ENCODE data around the gene FBXW9. TPM values are rescaled to one million over a fixed set of nuclear protein-coding genes. Genes with fewer than 3 reads are reported as not detected.
A peak's percentile ranks its signal among the peaks of the same experiment; 100 is the strongest.
"Not testable (repeated sequence)": the region's sequence is repeated elsewhere in the genome, so short reads cannot be mapped to it uniquely, and the experiment has no call there.

The FBXW9 gene
- total RNA-seq, 1 donor from 2014 or later, result 4.0 TPM

- Histone ChIP-seq H3K27me3 (no peaks in the 10 kb centered on the region), H3K27ac (no peak overlapping the region), H4K20me1 (ENCODE audit: low read depth) (peaks cover 34% of the 10 kb centered on the region), H3K4me1 (peaks cover 12% of the 10 kb centered on the region), H3K9ac (no peak overlapping the region), H3K4me3 (no peak overlapping the region), H3K4me2 (no peak overlapping the region), H3K9me3 (ENCODE audit: low read depth) (no peaks in the 10 kb centered on the region), H2AFZ (replicated peaks) (no peak overlapping the region), H3K36me3 (no peaks in the 10 kb centered on the region), H3K79me2 (ENCODE audit: low read depth) (peaks cover 45% of the 10 kb centered on the region), H3F3A (ENCODE audit: low read depth) (peaks cover 36% of the 10 kb centered on the region)
- TF ChIP-seq EZH2phosphoT487 (IDR thresholded peaks at IDR 0.05) (no peak), EZH2 (IDR thresholded peaks at IDR 0.05) (no peak), CTCF (IDR thresholded peaks at IDR 0.05) (no peak)
- Mint-ChIP-seq H3K4me1 (peaks cover 19% of the 10 kb centered on the region), H3K36me3 (peaks cover 18% of the 10 kb centered on the region), H3K27ac (no peak overlapping the region), H3K27me3 (ENCODE audit: insufficient read depth, low read depth) (peaks cover 3% of the 10 kb centered on the region), H3K9me3 (no peaks in the 10 kb centered on the region), H3K4me3 (no peak overlapping the region)
- no peak for DNase-seq (ENCODE audit: low spot score)
These were observed 33.6 kb upstream of the FBXW9 start for GRCh38 chr19:12730064-12730463.

DNA sequence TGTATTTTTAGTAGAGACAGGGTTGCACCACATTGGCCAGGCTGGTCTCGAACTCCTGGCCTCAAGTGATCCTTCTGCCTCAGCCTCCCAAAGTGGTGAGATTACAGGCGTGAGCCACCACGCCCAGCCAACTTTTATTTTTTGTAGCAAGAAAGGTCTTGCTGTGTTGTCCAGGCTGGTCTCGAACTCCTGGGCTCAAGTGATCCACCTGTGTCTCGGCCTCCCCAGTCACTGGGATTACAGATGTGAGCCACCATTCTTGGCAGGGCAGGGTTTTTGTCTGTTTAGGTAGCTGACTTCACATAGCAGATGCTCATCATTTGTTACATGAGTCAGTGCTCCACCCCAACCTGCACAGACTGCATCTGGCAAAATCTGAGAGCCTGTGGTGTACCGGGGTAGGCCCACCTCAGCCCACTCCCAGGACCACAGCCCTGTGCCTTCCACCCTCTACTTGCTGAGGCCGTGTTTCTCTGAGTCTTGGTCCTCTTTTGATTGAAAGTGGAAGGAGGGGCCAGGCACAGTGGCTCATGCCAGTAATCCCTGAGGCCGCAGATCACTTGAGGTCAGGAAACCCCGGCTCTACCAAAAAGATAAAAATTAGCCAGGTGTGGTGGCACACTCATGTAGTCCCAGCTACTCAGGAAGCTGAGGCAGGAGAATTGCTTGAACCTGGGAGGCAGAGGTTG lies 31.5 kb upstream of the FBXW9 start:
- Mint-ChIP-seq H3K36me3 (peaks cover 18% of the 10 kb centered on the region), H3K4me1 (peaks cover 18% of the 10 kb centered on the region), H3K4me3 (no peak overlapping the region), H3K27me3 (ENCODE audit: insufficient read depth, low read depth) (peaks cover 5% of the 10 kb centered on the region), H3K27ac (no peak overlapping the region), H3K9me3 (no peaks in the 10 kb centered on the region)
- Histone ChIP-seq H3K4me3 (no peak overlapping the region), H3F3A (ENCODE audit: low read depth) (peaks cover 42% of the 10 kb centered on the region), H3K27ac (no peak overlapping the region), H2AFZ (replicated peaks) (no peak overlapping the region), H3K4me1 (peaks cover 8% of the 10 kb centered on the region), H3K27me3 (no peaks in the 10 kb centered on the region), H3K4me2 (no peak overlapping the region), H3K9ac (no peak overlapping the region), H3K9me3 (ENCODE audit: low read depth) (no peaks in the 10 kb centered on the region), H3K79me2 (ENCODE audit: low read depth) (peaks cover 45% of the 10 kb centered on the region), H4K20me1 (ENCODE audit: low read depth) (peaks cover 22% of the 10 kb centered on the region), H3K36me3 (no peaks in the 10 kb centered on the region)
- TF ChIP-seq EZH2phosphoT487 (IDR thresholded peaks at IDR 0.05) (no peak), EZH2 (IDR thresholded peaks at IDR 0.05) (no peak), CTCF (IDR thresholded peaks at IDR 0.05) (no peak)
- no peak for DNase-seq (ENCODE audit: low spot score)

GRCh38 chr19:12726988-12727316 lies 30.5 kb upstream of the FBXW9 start:
- Histone ChIP-seq H3K4me3 (no peak overlapping the region), H3K27me3 (no peaks in the 10 kb centered on the region), H3K9ac (no peak overlapping the region), H4K20me1 (ENCODE audit: low read depth) (peaks cover 13% of the 10 kb centered on the region), H3K4me1 (no peaks in the 10 kb centered on the region), H3F3A (ENCODE audit: low read depth) (peaks cover 45% of the 10 kb centered on the region), H3K27ac (no peak overlapping the region), H3K79me2 (ENCODE audit: low read depth) (peaks cover 42% of the 10 kb centered on the region), H3K4me2 (no peak overlapping the region), H2AFZ (replicated peaks) (no peak overlapping the region), H3K9me3 (ENCODE audit: low read depth) (no peaks in the 10 kb centered on the region), H3K36me3 (no peaks in the 10 kb centered on the region)
- no peak overlapping the region for H3K4me3 Mint-ChIP-seq
- H3K36me3 Mint-ChIP-seq, result peaks cover 16% of the 10 kb centered on the region
- peaks cover 11% of the 10 kb centered on the region for H3K4me1 Mint-ChIP-seq
- DNase-seq (ENCODE audit: low spot score), result no peak
- H3K9me3 Mint-ChIP-seq, result no peaks in the 10 kb centered on the region
- TF ChIP-seq CTCF (IDR thresholded peaks at IDR 0.05) (no peak), EZH2phosphoT487 (IDR thresholded peaks at IDR 0.05) (no peak)
- no peak overlapping the region for H3K27ac Mint-ChIP-seq
- H3K27me3 Mint-ChIP-seq (ENCODE audit: insufficient read depth, low read depth), result peaks cover 7% of the 10 kb centered on the region

DNA sequence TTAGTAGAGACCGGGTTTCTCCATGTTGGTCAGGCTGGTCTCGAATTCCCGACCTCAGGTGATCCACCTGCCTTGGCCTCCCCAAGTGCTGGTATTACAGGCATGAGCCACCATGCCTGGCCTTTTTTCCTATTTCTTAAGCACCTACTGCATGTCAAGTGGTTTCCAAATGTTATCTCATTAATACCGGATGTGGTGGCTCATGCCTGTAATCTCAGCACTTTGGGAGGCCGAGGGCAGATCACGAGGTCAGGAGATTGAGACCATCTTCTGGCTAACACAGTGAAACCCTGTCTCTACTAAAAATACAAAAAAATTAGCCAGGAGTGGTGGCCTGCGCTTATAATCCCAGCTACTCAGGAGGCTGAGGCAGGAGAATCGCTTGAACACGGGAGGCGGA lies 29.2 kb upstream of the FBXW9 start:
- H3K4me2 ChIP-seq; H3K36me3 ChIP-seq; H3K27ac ChIP-seq; DNase-seq (ENCODE audit: low spot score); H3K9me3 ChIP-seq (ENCODE audit: low read depth); H3K4me3 ChIP-seq; H2AFZ ChIP-seq (replicated peaks); H3K9me3 Mint-ChIP-seq; H3K4me1 ChIP-seq; H3K9ac ChIP-seq; H3K27me3 ChIP-seq; H4K20me1 ChIP-seq (ENCODE audit: low read depth); H3K27ac Mint-ChIP-seq: not testable (repeated sequence)
- peaks cover 42% of the 10 kb centered on the region for H3K79me2 ChIP-seq (ENCODE audit: low read depth)
- Mint-ChIP-seq H3K36me3 (peaks cover 18% of the 10 kb centered on the region), H3K27me3 (ENCODE audit: insufficient read depth, low read depth) (peaks cover 11% of the 10 kb centered on the region), H3K4me3 (peak overlapping the region; percentile 18), H3K4me1 (peaks cover 19% of the 10 kb centered on the region)
- H3F3A ChIP-seq (ENCODE audit: low read depth), result peaks cover 50% of the 10 kb centered on the region

All from neural progenitor cell (in vitro differentiated cells).